Adrenal gland (tissue), 12 donors: ENCODE results near the gene NUTF2. TPM values are rescaled to one million over a fixed set of nuclear protein-coding genes. Genes with fewer than 3 reads are reported as not detected.
A peak's percentile ranks its signal among the peaks of the same experiment; 100 is the strongest.

Source experiments
- DNase-seq, 7 donors: peaks; one replicate each; pipeline ENCODE4 v3.0.0-alpha.2; 2019 to 2020
- H3K27ac ChIP-seq, 5 donors: fragments of 200-600 bp; sonication (generic) in 4 of 5; 1 replicate in 3 of 5; 2 replicates in 2 of 5; pipeline versions ENCODE4 v1.5.1 to v1.8.0; 2016 to 2020; ENCODE audit warnings: mild to moderate bottlenecking in 1 of 5
- H3K27me3 ChIP-seq: fragments of 200-600 bp; 2 replicates; pipeline ENCODE4 v1.8.0; 2021
- H3K36me3 ChIP-seq, 2 donors: fragments of 200-600 bp; replicated peaks in 1 of 2; 1 replicate in 1 of 2; 2 replicates in 1 of 2; pipeline versions ENCODE4 v1.5.1 to v1.8.0; 2018 to 2022
- H3K4me1 ChIP-seq, 2 donors: fragments of 200-600 bp; replicated peaks in 1 of 2; 1 replicate in 1 of 2; 2 replicates in 1 of 2; pipeline versions ENCODE4 v1.5.1 to v1.8.0; 2018 to 2021
- H3K4me3 ChIP-seq, 4 donors: fragments of 200-600 bp; sonication (generic) in 3 of 4; one replicate each; pipeline ENCODE4 v1.5.1; 2016 to 2018
- H3K9me3 ChIP-seq, 3 donors: fragments of 200-600 bp; sonication (generic) in 1 of 3; replicated peaks in 1 of 3; 1 replicate in 2 of 3; 2 replicates in 1 of 3; pipeline versions ENCODE4 v1.5.1 to v1.8.0; 2016 to 2021
- POLR2A ChIP-seq, 2 donors: fragments of 450-650 bp; IDR thresholded peaks; one replicate each; pipeline ENCODE4 v1.6.1; 2017; ENCODE audit warnings: antibody characterized with exemption in 2 of 2, mild to moderate bottlenecking in 2 of 2, moderate library complexity in 1 of 2
- WGBS, 4 donors: extraction: QIAGEN DNeasy Blood & Tissue Kit in 2 of 4; methylation state at CpG; one replicate each; pipeline versions ENCODE4 v1.1.5 to v1.1.7; 2013 to 2017; 5-methylcytosine and 5-hydroxymethylcytosine counted together
- intact Hi-C, 2 donors: fragments of 100-400 bp; cut with DNase I; formaldehyde crosslinking; loops; one replicate each; pipeline versions ENCODE4 v1.14.1 to v1.15.0; 2022 to 2023
- polyA plus RNA-seq, 3 donors: library from polyadenylated mRNA; stranded (reverse); fragments of 200-250 nt in 2 of 3; fragments of 350-450 nt in 1 of 3; fragmentation: Illumina TruSeq in 1 of 3; extraction: RNeasy Lipid Tissue Mini Kit (QIAGEN cat#74804) in 1 of 3; gene quantifications; one replicate each; pipeline ENCODE4 v1.2.3, GENCODE V29; 2013 to 2014
- small RNA-seq, 2 donors: library from RNA; depleted of rRNA; stranded (forward); fragments of <200 nt; gene quantifications; one replicate each; pipeline ENCODE3, GENCODE V24; 2016
- total RNA-seq, 9 donors: library from RNA; depleted of rRNA in 4 of 9; stranded (reverse); fragments of >200 nt in 4 of 9; fragments of 120-200 nt in 1 of 9; fragmentation: NEBNext Ultra II Directional in 1 of 9; extraction: Animal tissue kit (Norgen Biotek cat#: 25700) in 1 of 9; gene quantifications; one replicate each; pipeline versions ENCODE4 v1.1.0 to v1.2.4, GENCODE V29; 2013 to 2023
- TF ChIP-seq, protein P1 (sequence below), 6 experiments: fragments of 450-650 bp in 4 of 6; fragments of 200-600 bp in 2 of 6; sonication (generic) in 1 of 6; IDR thresholded peaks; 1 replicate in 5 of 6; 2 replicates in 1 of 6; pipeline versions ENCODE4 v1.5.1 to v1.8.0; 2016 to 2021; ENCODE audit warnings: antibody characterized with exemption in 6 of 6, mild to moderate bottlenecking in 2 of 6, moderate library complexity in 1 of 6
- donor health status: healthy with polysubstance abuse.
- donor health status: Bipolar disorder and iron deficiency.
- donor health status: DM: yes; HTN: yes; CAD: no.
- donor health status: DM: no; HTN: no; CAD: no.
- donor health status: DM: no; HTN: no; CAD: no.
- donor health status: DM: yes; HTN: yes; CAD: no.

Gene NUTF2
- total and polyA plus RNA-seq, 12 donors: 30.0 to 201 (median 87.1) TPM

DNA sequence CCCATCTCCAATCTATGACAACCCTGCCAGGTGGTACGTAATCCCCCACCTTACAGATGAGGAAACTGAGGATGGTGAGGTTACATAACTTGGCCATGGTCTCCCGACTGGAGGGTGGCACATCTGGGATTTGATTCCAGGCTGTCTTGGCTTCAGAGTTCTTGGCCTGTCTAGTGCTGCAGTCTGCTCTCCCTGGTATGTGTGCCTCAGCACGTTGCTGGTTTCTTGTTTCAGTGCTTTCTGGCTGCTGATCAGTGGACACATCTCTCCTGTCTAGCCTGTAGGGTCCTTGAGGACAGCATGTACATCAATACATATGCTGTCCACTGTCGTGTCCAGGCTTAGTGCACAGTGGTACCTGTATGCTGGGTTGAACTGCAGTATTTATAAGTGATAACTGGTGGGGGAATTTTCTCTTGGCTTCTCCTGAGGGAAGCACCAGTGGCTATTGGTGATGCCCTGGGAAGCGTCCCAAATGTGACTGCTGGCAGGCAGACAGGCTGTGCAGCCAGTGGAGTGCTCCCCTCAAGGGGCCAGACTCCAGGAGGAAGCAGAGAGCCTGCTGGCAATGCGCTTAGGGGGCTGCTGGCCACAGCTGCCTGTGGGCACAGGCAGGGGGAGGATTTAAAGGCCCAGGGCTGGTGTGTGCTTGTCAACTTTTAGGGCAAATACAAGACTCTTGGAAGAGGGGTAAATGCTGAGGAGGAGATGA is 70.6 kb downstream of the NUTF2 start:
- DNase-seq: peak in 3 of 7 donors; percentile 44 to 55 (median 54)
- Histone ChIP-seq H3K27ac (peak overlapping the region in 4 of 5 donors; percentile 33 to 85 (median 78)), H3K9me3 (no peaks in the 10 kb centered on the region), H3K36me3 (no peaks in the 10 kb centered on the region), H3K4me3 (no peak overlapping the region), H3K4me1 (peaks cover 9 to 15% of the 10 kb centered on the region in 2 donors), H3K27me3 (no peaks in the 10 kb centered on the region)
- TF ChIP-seq, protein P1, sequence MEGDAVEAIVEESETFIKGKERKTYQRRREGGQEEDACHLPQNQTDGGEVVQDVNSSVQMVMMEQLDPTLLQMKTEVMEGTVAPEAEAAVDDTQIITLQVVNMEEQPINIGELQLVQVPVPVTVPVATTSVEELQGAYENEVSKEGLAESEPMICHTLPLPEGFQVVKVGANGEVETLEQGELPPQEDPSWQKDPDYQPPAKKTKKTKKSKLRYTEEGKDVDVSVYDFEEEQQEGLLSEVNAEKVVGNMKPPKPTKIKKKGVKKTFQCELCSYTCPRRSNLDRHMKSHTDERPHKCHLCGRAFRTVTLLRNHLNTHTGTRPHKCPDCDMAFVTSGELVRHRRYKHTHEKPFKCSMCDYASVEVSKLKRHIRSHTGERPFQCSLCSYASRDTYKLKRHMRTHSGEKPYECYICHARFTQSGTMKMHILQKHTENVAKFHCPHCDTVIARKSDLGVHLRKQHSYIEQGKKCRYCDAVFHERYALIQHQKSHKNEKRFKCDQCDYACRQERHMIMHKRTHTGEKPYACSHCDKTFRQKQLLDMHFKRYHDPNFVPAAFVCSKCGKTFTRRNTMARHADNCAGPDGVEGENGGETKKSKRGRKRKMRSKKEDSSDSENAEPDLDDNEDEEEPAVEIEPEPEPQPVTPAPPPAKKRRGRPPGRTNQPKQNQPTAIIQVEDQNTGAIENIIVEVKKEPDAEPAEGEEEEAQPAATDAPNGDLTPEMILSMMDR (IDR thresholded peaks at IDR 0.05): no peak
- WGBS, 4 donors: 52 to 71% (median 58%) methylated on average over 4 to 6 of the region's 6 CpGs
- intact Hi-C loops: no loop called here

DNA sequence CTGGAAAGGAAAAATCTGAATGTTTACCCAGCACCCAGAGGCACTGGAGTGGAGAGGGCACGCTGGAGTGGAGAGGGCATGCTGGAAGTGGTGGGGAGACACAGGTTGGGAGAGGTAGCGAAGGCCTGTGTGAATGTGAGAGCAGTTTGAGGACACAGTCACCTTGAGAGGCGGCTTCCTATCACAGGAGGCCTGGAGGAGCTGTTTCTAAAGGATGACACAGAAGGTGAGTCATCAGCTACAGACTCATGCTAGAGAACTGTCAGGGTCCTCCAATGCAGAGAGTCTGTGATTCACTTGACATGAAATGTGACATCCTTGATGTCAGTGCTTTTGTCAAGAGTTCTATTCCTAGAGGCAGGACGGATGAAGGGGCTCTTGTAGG is 71.1 kb downstream of the NUTF2 start:
- WGBS, 4 donors: 36 to 58% (median 41%) methylated on average over 4 of the region's 4 CpGs
- H3K36me3 ChIP-seq: no peaks in the 10 kb centered on the region
- no peaks in the 10 kb centered on the region for H3K9me3 ChIP-seq
- TF ChIP-seq, protein P1 (IDR thresholded peaks at IDR 0.05): no peak
- peak in 1 of 2 donors; percentile 47 for TF ChIP-seq POLR2A (IDR thresholded peaks at IDR 0.05)
- H3K4me1 ChIP-seq: peaks cover 9 to 15% of the 10 kb centered on the region in 2 donors
- intact Hi-C loops: no loop called here
- H3K4me3 ChIP-seq: no peak overlapping the region
- no peaks in the 10 kb centered on the region for H3K27me3 ChIP-seq
- DNase-seq: peak; percentile 72 to 89 (median 85)
- peak overlapping the region in 4 of 5 donors; percentile 33 to 85 (median 78) for H3K27ac ChIP-seq

DNA sequence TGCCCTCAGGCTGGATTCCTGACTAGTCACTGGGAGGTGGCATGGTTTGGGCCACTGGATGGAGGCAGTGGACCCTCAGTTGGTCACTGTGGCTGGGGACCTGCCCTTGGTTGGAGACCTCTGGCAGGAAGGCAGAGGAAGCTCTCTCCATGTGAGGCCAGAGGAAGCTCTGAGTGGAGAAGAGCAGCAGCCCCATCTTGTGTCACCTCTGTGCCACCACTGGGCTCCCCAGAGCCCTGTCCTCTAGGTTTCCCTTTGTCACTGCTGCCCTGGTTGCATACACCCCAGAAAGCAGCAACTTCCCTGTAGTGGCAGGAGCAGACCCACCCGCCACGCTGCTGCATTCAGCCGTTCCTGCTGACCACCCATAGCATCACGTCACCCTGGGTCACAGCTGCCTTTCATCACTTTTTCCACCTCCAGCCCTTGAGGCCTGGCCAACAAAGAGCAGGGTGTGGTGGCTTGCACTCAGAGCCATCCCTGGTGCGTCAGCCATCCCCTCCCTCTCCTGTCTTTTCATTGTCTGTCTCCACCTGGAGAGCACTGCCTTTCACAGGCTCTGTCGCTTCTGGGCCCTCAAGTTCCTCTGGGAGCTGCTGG is 73.0 kb downstream of the NUTF2 start:
- no peak for DNase-seq
- Histone ChIP-seq H3K36me3 (no peaks in the 10 kb centered on the region), H3K4me3 (no peak overlapping the region), H3K27ac (peak overlapping the region in 1 of 5 donors; percentile 37), H3K27me3 (no peaks in the 10 kb centered on the region), H3K9me3 (no peaks in the 10 kb centered on the region), H3K4me1 (peaks cover 9 to 15% of the 10 kb centered on the region in 2 donors)
- no peak for TF ChIP-seq POLR2A (IDR thresholded peaks at IDR 0.05)
- TF ChIP-seq, protein P1 (IDR thresholded peaks at IDR 0.05): no peak
- 66 to 88% (median 71%) methylated on average over 3 to 6 of the region's 6 CpGs for WGBS, 4 donors
- intact Hi-C loops: loop anchor here in 1 of 2 donors (10.0 kb wide), 2 partner anchors 105 to 245 kb away; no protein-coding TSS in a partner anchor

Small RNA genes within 50 kb of the gene (small RNA-seq; reads per million reads assigned to genes)
- gene AC040162.2 (0 reads per million in 2 donors), gene NRN1L (0 reads per million in 2 donors)

Other genes with a start within 250 kb of the NUTF2 start
- gene CARMIL2, start 201.8 kb upstream of the NUTF2 start, total RNA-seq: 1 to 10 TPM in 5 of 9 donors, under 1 TPM in 4; 0.24 to 2.5 (median 1.0) TPM
- gene CARMIL2, start 201.8 kb upstream of the NUTF2 start, polyA plus RNA-seq: 10 to 100 TPM in 1 of 3 donors, 1 to 10 TPM in 1, under 1 TPM in 1; 0.35 to 18.5 (median 4.1) TPM
- 10 to 100 TPM in 8 of 9 donors, 1 to 10 TPM in 1; 9.2 to 47.0 (median 18.7) TPM for gene ACD, start 186.7 kb upstream of the NUTF2 start, total RNA-seq
- 10 to 100 TPM in 2 of 3 donors, 1 to 10 TPM in 1; 7.3 to 26.5 (median 24.3) TPM for gene ACD, start 186.7 kb upstream of the NUTF2 start, polyA plus RNA-seq
- gene PARD6A, start 186.0 kb upstream of the NUTF2 start, total RNA-seq: 10 to 100 TPM in 4 of 9 donors, 1 to 10 TPM in 5; 1.9 to 49.1 (median 9.3) TPM
- gene PARD6A, start 186.0 kb upstream of the NUTF2 start, polyA plus RNA-seq: 1 to 10 TPM; 1.5 to 9.3 (median 6.7) TPM
- 10 to 100 TPM in 8 of 9 donors, 1 to 10 TPM in 1; 8.8 to 69.8 (median 18.1) TPM for gene ENKD1, start 180.2 kb upstream of the NUTF2 start, total RNA-seq
- 100 to 1,000 TPM in 1 of 3 donors, 10 to 100 TPM in 1, 1 to 10 TPM in 1; 3.0 to 113 (median 72.5) TPM for gene ENKD1, start 180.2 kb upstream of the NUTF2 start, polyA plus RNA-seq
- gene C16orf86, start 180.1 kb upstream of the NUTF2 start, total RNA-seq: 10 to 100 TPM in 4 of 9 donors, 1 to 10 TPM in 5; 4.1 to 17.9 (median 7.8) TPM
- gene C16orf86, start 180.1 kb upstream of the NUTF2 start, polyA plus RNA-seq: 10 to 100 TPM in 1 of 3 donors, 1 to 10 TPM in 1, under 1 TPM in 1; 0.57 to 14.4 (median 8.2) TPM
- 10 to 100 TPM; 14.2 to 43.5 (median 17.8) TPM for gene GFOD2, start 127.6 kb upstream of the NUTF2 start, total RNA-seq
- gene GFOD2, start 127.6 kb upstream of the NUTF2 start, polyA plus RNA-seq: 10 to 100 TPM; 16.0 to 16.7 (median 16.7) TPM
- gene RANBP10, start 40.4 kb upstream of the NUTF2 start, total RNA-seq: 10 to 100 TPM in 7 of 9 donors, 1 to 10 TPM in 2; 9.4 to 74.1 (median 23.1) TPM
- gene RANBP10, start 40.4 kb upstream of the NUTF2 start, polyA plus RNA-seq: 10 to 100 TPM; 19.1 to 45.8 (median 20.1) TPM
- gene TSNAXIP1, start 40.0 kb upstream of the NUTF2 start, total RNA-seq: 1 to 10 TPM in 8 of 9 donors, under 1 TPM in 1; 0.72 to 3.6 (median 2.1) TPM
- 10 to 100 TPM in 2 of 3 donors, 1 to 10 TPM in 1; 2.2 to 18.7 (median 15.7) TPM for gene TSNAXIP1, start 40.0 kb upstream of the NUTF2 start, polyA plus RNA-seq
- 10 to 100 TPM; 19.9 to 85.6 (median 34.3) TPM for gene THAP11, start 4.6 kb upstream of the NUTF2 start, total RNA-seq
- 1 to 10 TPM; 8.4 to 8.6 (median 8.5) TPM for gene THAP11, start 4.6 kb upstream of the NUTF2 start, polyA plus RNA-seq
- gene CENPT, start 760 bp downstream of the NUTF2 start, total RNA-seq: 10 to 100 TPM; 18.1 to 58.6 (median 33.6) TPM
- gene CENPT, start 760 bp downstream of the NUTF2 start, polyA plus RNA-seq: 100 to 1,000 TPM in 2 of 3 donors, 10 to 100 TPM in 1; 15.8 to 250 (median 126) TPM
- gene EDC4, start 26.1 kb downstream of the NUTF2 start, total RNA-seq: 10 to 100 TPM; 34.0 to 70.8 (median 48.8) TPM
- 100 to 1,000 TPM in 1 of 3 donors, 10 to 100 TPM in 2; 57.8 to 115 (median 73.3) TPM for gene EDC4, start 26.1 kb downstream of the NUTF2 start, polyA plus RNA-seq
- 10 to 100 TPM in 1 of 9 donors, 1 to 10 TPM in 2, under 1 TPM in 4, not detected in 2; 0.72 to 28.2 (median 0.92) TPM for gene NRN1L, start 38.0 kb downstream of the NUTF2 start, total RNA-seq
- gene NRN1L, start 38.0 kb downstream of the NUTF2 start, polyA plus RNA-seq: 1 to 10 TPM in 2 of 3 donors, under 1 TPM in 1; 0.99 to 6.8 (median 2.5) TPM
- 10 to 100 TPM; 19.9 to 43.7 (median 26.3) TPM for gene PSKH1, start 46.3 kb downstream of the NUTF2 start, total RNA-seq
- 10 to 100 TPM in 2 of 3 donors, 1 to 10 TPM in 1; 9.5 to 18.2 (median 15.4) TPM for gene PSKH1, start 46.3 kb downstream of the NUTF2 start, polyA plus RNA-seq
- gene CTRL, start 84.9 kb downstream of the NUTF2 start, total RNA-seq: 1 to 10 TPM in 4 of 9 donors, under 1 TPM in 4, not detected in 1; 0.26 to 2.2 (median 1.0) TPM
- 1 to 10 TPM in 2 of 3 donors, under 1 TPM in 1; 0.09 to 4.6 (median 3.2) TPM for gene CTRL, start 84.9 kb downstream of the NUTF2 start, polyA plus RNA-seq
- 10 to 100 TPM; 42.0 to 71.9 (median 61.0) TPM for gene PSMB10, start 89.9 kb downstream of the NUTF2 start, total RNA-seq
- gene PSMB10, start 89.9 kb downstream of the NUTF2 start, polyA plus RNA-seq: 100 to 1,000 TPM in 2 of 3 donors, 10 to 100 TPM in 1; 12.6 to 315 (median 305) TPM
- gene LCAT, start 97.2 kb downstream of the NUTF2 start, total RNA-seq: 10 to 100 TPM in 4 of 9 donors, 1 to 10 TPM in 5; 4.1 to 27.6 (median 9.4) TPM
- 100 to 1,000 TPM in 1 of 3 donors, 10 to 100 TPM in 1, 1 to 10 TPM in 1; 3.0 to 240 (median 91.1) TPM for gene LCAT, start 97.2 kb downstream of the NUTF2 start, polyA plus RNA-seq
- gene SLC12A4, start 121.7 kb downstream of the NUTF2 start, total RNA-seq: 100 to 1,000 TPM in 1 of 9 donors, 10 to 100 TPM in 8; 15.4 to 101 (median 72.9) TPM
- gene SLC12A4, start 121.7 kb downstream of the NUTF2 start, polyA plus RNA-seq: 100 to 1,000 TPM in 1 of 3 donors, 10 to 100 TPM in 2; 39.6 to 111 (median 47.0) TPM
- under 1 TPM in 1 of 9 donors, not detected in 8; 0.11 TPM for gene DPEP3, start 133.6 kb downstream of the NUTF2 start, total RNA-seq
- under 1 TPM; 0.07 to 0.32 (median 0.11) TPM for gene DPEP3, start 133.6 kb downstream of the NUTF2 start, polyA plus RNA-seq
- gene DPEP2, start 152.6 kb downstream of the NUTF2 start, total RNA-seq: 1 to 10 TPM in 6 of 9 donors, under 1 TPM in 3; 0.35 to 2.0 (median 1.5) TPM
- gene DPEP2, start 152.6 kb downstream of the NUTF2 start, polyA plus RNA-seq: 1 to 10 TPM in 2 of 3 donors, under 1 TPM in 1; 0.27 to 8.4 (median 1.2) TPM
- not detected for gene DPEP2NB, start 169.0 kb downstream of the NUTF2 start, total RNA-seq
- not detected for gene DPEP2NB, start 169.0 kb downstream of the NUTF2 start, polyA plus RNA-seq
- 10 to 100 TPM in 7 of 9 donors, 1 to 10 TPM in 2; 6.4 to 18.4 (median 13.7) TPM for gene DDX28, start 176.3 kb downstream of the NUTF2 start, total RNA-seq
- 10 to 100 TPM in 1 of 3 donors, 1 to 10 TPM in 2; 6.8 to 13.0 (median 9.1) TPM for gene DDX28, start 176.3 kb downstream of the NUTF2 start, polyA plus RNA-seq
- 10 to 100 TPM in 6 of 9 donors, 1 to 10 TPM in 3; 6.3 to 25.3 (median 13.1) TPM for gene DUS2, start 176.4 kb downstream of the NUTF2 start, total RNA-seq
- gene DUS2, start 176.4 kb downstream of the NUTF2 start, polyA plus RNA-seq: 10 to 100 TPM in 2 of 3 donors, 1 to 10 TPM in 1; 7.1 to 13.2 (median 10.1) TPM
- gene NFATC3, start 238.4 kb downstream of the NUTF2 start, total RNA-seq: 10 to 100 TPM; 26.6 to 81.2 (median 36.2) TPM
- 10 to 100 TPM in 2 of 3 donors, 1 to 10 TPM in 1; 6.6 to 20.3 (median 11.6) TPM for gene NFATC3, start 238.4 kb downstream of the NUTF2 start, polyA plus RNA-seq